ENCODE data around the gene PFDN2. TPM values are rescaled to one million over a fixed set of nuclear protein-coding genes. Genes with fewer than 3 reads are reported as not detected.
A peak's percentile ranks its signal among the peaks of the same experiment; 100 is the strongest.
"Not testable (repeated sequence)": the region's sequence is repeated elsewhere in the genome, so short reads cannot be mapped to it uniquely, and the experiment has no call there.

PFDN2 gene
- total RNA-seq, 1 donor from 2014 or later, result 16.3 TPM

DNA sequence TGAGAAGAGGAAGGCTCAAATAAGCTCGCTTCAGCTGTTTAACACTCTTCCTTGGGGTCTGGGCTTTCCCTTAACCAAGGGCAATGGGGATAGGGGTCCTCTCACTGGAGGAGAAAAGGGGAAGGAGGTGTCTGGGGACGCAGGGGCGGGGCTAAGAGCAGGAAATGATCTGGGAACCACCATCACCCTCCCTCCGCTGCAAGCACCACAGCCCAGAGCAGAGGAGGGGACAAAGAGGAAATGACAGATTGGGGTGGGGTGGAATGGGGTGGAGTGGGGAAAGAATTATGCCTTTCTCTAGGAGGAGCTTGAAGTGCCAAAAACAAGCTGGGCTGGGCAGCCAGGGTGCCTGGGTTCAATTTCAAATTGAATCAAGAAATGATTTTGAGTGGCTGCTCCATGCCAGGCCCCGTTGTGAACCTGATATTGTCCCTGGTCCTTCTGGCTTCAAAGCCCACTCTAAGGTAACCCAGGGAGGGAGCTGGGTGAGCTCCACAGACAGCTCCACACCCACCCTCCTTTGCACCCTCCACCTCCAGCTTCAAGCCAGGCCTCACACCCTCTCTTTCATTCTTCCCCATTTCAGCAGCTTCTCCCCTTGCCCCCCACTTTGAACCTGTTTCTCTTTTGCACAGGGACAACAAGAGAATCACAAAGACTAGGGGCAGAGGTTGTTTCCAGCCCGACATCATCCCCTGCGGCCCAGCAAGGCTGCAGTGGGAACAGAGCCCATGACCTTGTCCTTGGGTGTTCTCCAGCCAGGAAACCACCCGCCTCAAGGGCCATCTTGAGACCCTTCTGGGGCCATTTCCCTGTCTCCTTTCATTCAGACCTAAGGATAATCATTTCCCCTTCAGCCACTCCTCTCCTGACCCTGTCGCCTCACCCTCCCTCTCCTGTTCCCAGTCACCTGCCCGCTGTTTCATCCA is 49.3 kb downstream of the PFDN2 start:
- TF ChIP-seq CTCF (IDR thresholded peaks at IDR 0.05), result no peak
- intact Hi-C loops (cut with DNase I), result no loop called here
- H3K4me1 ChIP-seq, result no peaks in the 10 kb centered on the region
- H3K9me3 ChIP-seq, result no peaks in the 10 kb centered on the region
- H3K27ac ChIP-seq, result peak overlapping the region; percentile 11 to 61
- H3K36me3 ChIP-seq, result no peaks in the 10 kb centered on the region
- peak; percentile 58 to 76 for DNase-seq (ENCODE audit: low spot score in 2 of 2)
- H3K4me3 ChIP-seq, result peak overlapping the region in 1 of 2 donors; percentile 50
- H3K27me3 ChIP-seq, result no peaks in the 10 kb centered on the region

- Histone ChIP-seq H3K4me1 (no peaks in the 10 kb centered on the region), H3K27me3 (no peaks in the 10 kb centered on the region), H3K9me3 (no peaks in the 10 kb centered on the region), H3K36me3 (no peaks in the 10 kb centered on the region), H3K4me3 (no peak overlapping the region), H3K27ac (no peak overlapping the region)
- intact Hi-C loops (cut with DNase I), result no loop called here
- DNase-seq (ENCODE audit: low spot score in 2 of 2), result no peak
- TF ChIP-seq CTCF (IDR thresholded peaks at IDR 0.05), result no peak
Measured at GRCh38 chr1:161066694-161067093, 51.1 kb downstream of the PFDN2 start.

- intact Hi-C loops (cut with DNase I); DNase-seq (ENCODE audit: low spot score in 2 of 2); H3K27me3 ChIP-seq: not testable (repeated sequence)
Measured at GRCh38 chr1:161065681-161066080, 52.2 kb downstream of the PFDN2 start.

GRCh38 chr1:161063936-161064335 is 53.9 kb downstream of the PFDN2 start:
- intact Hi-C loops (cut with DNase I); DNase-seq (ENCODE audit: low spot score in 2 of 2); H3K27me3 ChIP-seq; H3K36me3 ChIP-seq; H3K9me3 ChIP-seq; H3K4me1 ChIP-seq; H3K27ac ChIP-seq; H3K4me3 ChIP-seq: not testable (repeated sequence)

More at GRCh38 chr1:161065681-161066080, 52.2 kb downstream of the PFDN2 start:
- not testable (repeated sequence) for H3K36me3 ChIP-seq, H3K4me3 ChIP-seq, H3K4me1 ChIP-seq, H3K27ac ChIP-seq, H3K9me3 ChIP-seq

GRCh38 chr1:161061419-161061818 is 56.4 kb downstream of the PFDN2 start:
- intact Hi-C loops (cut with DNase I), result no loop called here
- DNase-seq (ENCODE audit: low spot score in 2 of 2), result no peak
- Histone ChIP-seq H3K27me3 (no peaks in the 10 kb centered on the region), H3K27ac (no peak overlapping the region), H3K36me3 (no peaks in the 10 kb centered on the region), H3K9me3 (no peaks in the 10 kb centered on the region), H3K4me1 (no peaks in the 10 kb centered on the region), H3K4me3 (no peak overlapping the region)
- no peak for TF ChIP-seq CTCF (IDR thresholded peaks at IDR 0.05)

DNA sequence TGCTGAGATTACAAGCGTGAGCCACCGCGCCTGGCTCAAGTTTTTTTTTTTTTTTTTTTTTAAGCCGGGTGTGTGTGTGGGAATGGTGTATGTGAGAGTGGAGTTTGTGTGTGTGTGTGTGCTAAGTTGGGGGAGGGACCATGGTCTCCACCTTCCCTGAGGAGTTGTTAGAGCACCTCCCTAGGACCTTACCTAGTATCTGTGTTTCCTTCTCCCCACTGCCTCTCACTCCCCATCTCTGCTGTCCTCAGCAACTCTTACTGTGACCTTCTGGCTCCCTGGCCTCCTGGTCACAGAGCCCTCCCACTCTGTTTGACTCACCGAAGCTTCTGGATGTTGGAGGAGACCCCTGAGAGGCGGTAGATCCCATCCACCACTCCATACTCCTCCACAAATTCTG is 58.5 kb downstream of the PFDN2 start:
- H3K27ac ChIP-seq, result no peak overlapping the region
- no peak for TF ChIP-seq CTCF (IDR thresholded peaks at IDR 0.05)
- H3K9me3 ChIP-seq, result no peaks in the 10 kb centered on the region
- H3K36me3 ChIP-seq, result no peaks in the 10 kb centered on the region
- no peak for DNase-seq (ENCODE audit: low spot score in 2 of 2)
- no peak overlapping the region for H3K4me3 ChIP-seq
- intact Hi-C loops (cut with DNase I), result no loop called here
- no peaks in the 10 kb centered on the region for H3K27me3 ChIP-seq
- H3K4me1 ChIP-seq, result no peaks in the 10 kb centered on the region

Measured in ascending aorta (tissue), 2 donors.